Amniotic epithelial cell (primary cell): ENCODE data around the gene EXTL1.

Experiments used
- DNase-seq: peaks from one replicate; pipeline ENCODE4 v3.0.0-alpha.2; 2010; ENCODE audit warnings: low read depth

Gene EXTL1

GRCh38 chr1:26070296-26070962 is 48.9 kb downstream of the EXTL1 start:
- no peak for DNase-seq

- DNase-seq: no peak
Observed at GRCh38 chr1:26070963-26071342, 49.4 kb downstream of the EXTL1 start.

- no peak for DNase-seq
Observed at GRCh38 chr1:26072305-26072704, 50.7 kb downstream of the EXTL1 start.

GRCh38 chr1:26075421-26076144 is 54.0 kb downstream of the EXTL1 start:
- DNase-seq: no peak

GRCh38 chr1:26077524-26077923 is 55.9 kb downstream of the EXTL1 start:
- DNase-seq: no peak

- peak; percentile 21 for DNase-seq
Observed at GRCh38 chr1:26078286-26079177, 57.0 kb downstream of the EXTL1 start.

GRCh38 chr1:26079178-26079563 is 57.6 kb downstream of the EXTL1 start:
- no peak for DNase-seq

GRCh38 chr1:26079960-26080814 is 58.6 kb downstream of the EXTL1 start:
- DNase-seq: no peak

- DNase-seq: no peak
Observed at GRCh38 chr1:26081267-26082019, 59.9 kb downstream of the EXTL1 start.

GRCh38 chr1:26082020-26082350 is 60.4 kb downstream of the EXTL1 start:
- DNase-seq: no peak

- peak; percentile 62 for DNase-seq
Observed at GRCh38 chr1:26083208-26083607, 61.6 kb downstream of the EXTL1 start.

GRCh38 chr1:26084091-26084561 is 62.6 kb downstream of the EXTL1 start:
- no peak for DNase-seq

- DNase-seq: no peak
Observed at GRCh38 chr1:26084844-26085243, 63.3 kb downstream of the EXTL1 start.
